HUES48 (cell line): Measurements from ENCODE around the gene ICAM3.

Source experiments
- H3K27ac ChIP-seq: one replicate; pipeline ENCODE4 v1.7.0; 2013; ENCODE audit warnings: low read depth, low read length, inconsistent platforms
- H3K27me3 ChIP-seq: 2 replicates; pipeline ENCODE4 v1.6.1; 2013; ENCODE audit warnings: mild to moderate bottlenecking, low read length; ENCODE audit not compliant: control insufficient read depth, insufficient read depth
- H3K36me3 ChIP-seq: 2 replicates; pipeline ENCODE4 v1.6.1; 2013; ENCODE audit warnings: low read length; ENCODE audit not compliant: control insufficient read depth, insufficient read depth
- H3K4me1 ChIP-seq: 2 replicates; pipeline ENCODE4 v1.6.1; 2013; ENCODE audit warnings: mild to moderate bottlenecking, low read length; ENCODE audit not compliant: control insufficient read depth, insufficient read depth
- H3K4me3 ChIP-seq: 2 replicates; pipeline ENCODE4 v1.5.1; 2013; ENCODE audit warnings: mild to moderate bottlenecking, low read depth, low read length
- H3K9ac ChIP-seq: 2 replicates; pipeline ENCODE4 v1.6.1; 2013; ENCODE audit warnings: mild to moderate bottlenecking, low read depth, low read length, moderate library complexity
- H3K9me3 ChIP-seq: 2 replicates; pipeline ENCODE4 v1.6.1; 2013; ENCODE audit warnings: low read length; ENCODE audit not compliant: control insufficient read depth, insufficient read depth

The ICAM3 gene

GRCh38 chr19:10317857-10318462 lies 21.5 kb downstream of the ICAM3 start:
- Histone ChIP-seq H3K4me3 (no peak overlapping the region), H3K27me3 (no peaks in the 10 kb centered on the region), H3K36me3 (peaks cover 67% of the 10 kb centered on the region), H3K9me3 (no peaks in the 10 kb centered on the region), H3K27ac (no peak overlapping the region), H3K9ac (no peak overlapping the region), H3K4me1 (no peaks in the 10 kb centered on the region)

GRCh38 chr19:10317045-10317856 lies 22.2 kb downstream of the ICAM3 start:
- H3K9me3 ChIP-seq, result no peaks in the 10 kb centered on the region
- no peaks in the 10 kb centered on the region for H3K27me3 ChIP-seq
- H3K27ac ChIP-seq, result no peak overlapping the region
- H3K36me3 ChIP-seq, result peaks cover 60% of the 10 kb centered on the region
- no peak overlapping the region for H3K4me3 ChIP-seq
- no peaks in the 10 kb centered on the region for H3K4me1 ChIP-seq
- no peak overlapping the region for H3K9ac ChIP-seq

GRCh38 chr19:10316229-10317044 lies 23.0 kb downstream of the ICAM3 start:
- H3K9me3 ChIP-seq, result no peaks in the 10 kb centered on the region
- no peaks in the 10 kb centered on the region for H3K4me1 ChIP-seq
- peaks cover 52% of the 10 kb centered on the region for H3K36me3 ChIP-seq
- H3K4me3 ChIP-seq, result peak overlapping the region; percentile 79
- H3K27ac ChIP-seq, result peak overlapping the region; percentile 85
- H3K9ac ChIP-seq, result no peak overlapping the region
- no peaks in the 10 kb centered on the region for H3K27me3 ChIP-seq

- Histone ChIP-seq H3K27ac (peak within 1 kb of the TSS; percentile 85), H3K36me3 (peaks cover 49% of the 10 kb centered on the region), H3K27me3 (no peaks in the 10 kb centered on the region)
Measured at GRCh38 chr19:10315335-10316214, 23.8 kb downstream of the ICAM3 start, which contains the start of gene FDX2. Gene FDX2 (minus strand): TSS chr19:10316015. CDS start chr19:10315996, 19 bp downstream.

GRCh38 chr19:10309423-10309822 lies 30.0 kb downstream of the ICAM3 start, which contains the start of gene ZGLP1:
Gene ZGLP1 (minus strand): TSS chr19:10309815.
- H3K27ac ChIP-seq, result no peak within 1 kb of the TSS
- no peak within 1 kb of the TSS for H3K4me3 ChIP-seq
- H3K4me1 ChIP-seq, result no peaks in the 10 kb centered on the region
- H3K36me3 ChIP-seq, result peaks cover 17% of the 10 kb centered on the region; the same call in 1 of the 2 replicates
- H3K9me3 ChIP-seq, result no peaks in the 10 kb centered on the region
- no peak within 1 kb of the TSS for H3K9ac ChIP-seq
- H3K27me3 ChIP-seq, result no peaks in the 10 kb centered on the region

More at GRCh38 chr19:10315335-10316214, 23.8 kb downstream of the ICAM3 start, which contains the start of gene FDX2:
- no peaks in the 10 kb centered on the region for H3K4me1 ChIP-seq
- H3K4me3 ChIP-seq, result peak within 1 kb of the TSS; percentile 79
- H3K9me3 ChIP-seq, result no peaks in the 10 kb centered on the region
- peak within 1 kb of the TSS; percentile 54 for H3K9ac ChIP-seq

- H3K27me3 ChIP-seq, result no peaks in the 10 kb centered on the region
- no peak overlapping the region for H3K9ac ChIP-seq
- peaks cover 12% of the 10 kb centered on the region; the same call in 1 of the 2 replicates for H3K36me3 ChIP-seq
- H3K4me3 ChIP-seq, result no peak overlapping the region
- H3K4me1 ChIP-seq, result no peaks in the 10 kb centered on the region
- H3K9me3 ChIP-seq, result no peaks in the 10 kb centered on the region
- H3K27ac ChIP-seq, result no peak overlapping the region
Measured at GRCh38 chr19:10306327-10306726, 33.1 kb downstream of the ICAM3 start.

- Histone ChIP-seq H3K9ac (no peak overlapping the region), H3K27me3 (no peaks in the 10 kb centered on the region), H3K9me3 (no peaks in the 10 kb centered on the region), H3K36me3 (peaks cover 5% of the 10 kb centered on the region; the same call in 1 of the 2 replicates), H3K27ac (no peak overlapping the region), H3K4me1 (no peaks in the 10 kb centered on the region), H3K4me3 (no peak overlapping the region)
Measured at GRCh38 chr19:10305139-10305806, 34.2 kb downstream of the ICAM3 start.

GRCh38 chr19:10299545-10300458 lies 39.6 kb downstream of the ICAM3 start:
- H3K36me3 ChIP-seq, result no peaks in the 10 kb centered on the region; the same call in 1 of the 2 replicates
- no peak overlapping the region for H3K9ac ChIP-seq

More at GRCh38 chr19:10299545-10300458, 39.6 kb downstream of the ICAM3 start:
- Histone ChIP-seq H3K4me1 (0 out of 2 replicates have a peak, but pooled peaks cover 3% of the 10 kb centered on the region), H3K4me3 (no peak overlapping the region), H3K9me3 (no peaks in the 10 kb centered on the region), H3K27ac (no peak overlapping the region), H3K27me3 (peaks cover 26% of the 10 kb centered on the region)
